HG03354 (cell line): Measurements from ENCODE around the gene EDN2.

Source experiments
- ATAC-seq: cut with Tn5 transposase; IDR thresholded peaks from one replicate; pipeline ENCODE4 v1.9.1; 2021; ENCODE audit warnings: mild to moderate bottlenecking; ENCODE audit not compliant: unreplicated experiment, poor library complexity, severe bottlenecking

Gene EDN2

GRCh38 chr1:41487126-41488039, 2.9 kb upstream of the EDN2 start:
- no peak for ATAC-seq

DNA sequence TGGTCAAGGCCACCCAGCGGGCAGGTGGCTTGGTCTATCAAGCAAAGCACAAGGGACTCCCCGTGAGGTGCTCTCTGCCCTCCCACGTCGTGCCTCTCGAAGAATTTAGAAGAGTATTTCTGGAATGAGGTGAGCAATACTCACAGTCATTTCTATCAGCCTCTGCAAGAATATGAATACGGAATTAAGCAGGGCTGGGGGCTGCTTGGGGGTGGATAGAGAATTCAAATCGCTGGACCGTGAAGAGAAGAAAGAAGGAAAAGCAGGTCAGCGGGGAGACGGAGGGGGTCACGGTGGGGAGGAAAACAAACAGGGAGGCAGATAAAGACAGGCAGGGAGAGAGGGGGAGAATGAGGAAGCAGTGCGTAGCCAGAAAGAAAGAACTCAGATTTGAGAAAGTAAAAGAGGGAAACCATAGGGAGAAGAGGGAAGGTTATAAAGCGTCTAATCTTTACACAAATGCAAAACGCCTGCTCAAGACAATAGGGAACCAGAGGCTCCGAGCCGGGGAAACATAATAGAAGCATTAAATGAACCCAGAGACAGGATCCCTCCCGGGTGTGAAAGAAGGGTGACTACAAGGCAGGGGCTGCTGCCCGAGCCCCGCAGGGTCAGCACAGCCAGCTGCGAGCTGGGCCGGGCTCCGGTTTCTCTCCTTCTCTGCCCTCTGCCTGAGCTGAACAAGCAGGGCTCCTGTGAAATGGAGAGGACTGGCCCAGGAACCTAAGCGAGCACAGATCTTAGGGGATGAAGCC, 2.1 kb upstream of the EDN2 start:
- no peak for ATAC-seq

DNA sequence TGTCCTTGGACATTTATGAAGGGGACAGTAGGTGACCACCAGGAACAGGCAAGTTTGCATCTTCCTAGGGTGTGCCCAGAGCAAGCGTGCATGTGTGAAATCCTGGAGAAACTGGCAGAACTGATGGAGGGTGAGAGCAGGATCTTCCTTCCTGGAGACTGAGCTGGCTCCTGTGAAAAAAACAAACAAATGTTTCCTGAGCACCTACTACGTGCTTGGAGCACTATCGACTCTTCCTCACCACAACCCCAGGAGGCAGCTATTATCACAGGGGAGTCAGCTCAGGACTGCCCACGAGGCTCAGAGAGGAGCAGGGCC, 1.5 kb upstream of the EDN2 start:
- no peak for ATAC-seq

- ATAC-seq = no peak
Measured at GRCh38 chr1:41485605-41486004, 1.1 kb upstream of the EDN2 start.

- no peak for ATAC-seq
Measured at GRCh38 chr1:41483960-41484401, 502 bp downstream of the EDN2 start.

GRCh38 chr1:41483001-41483850, 1.3 kb downstream of the EDN2 start:
- no peak for ATAC-seq

DNA sequence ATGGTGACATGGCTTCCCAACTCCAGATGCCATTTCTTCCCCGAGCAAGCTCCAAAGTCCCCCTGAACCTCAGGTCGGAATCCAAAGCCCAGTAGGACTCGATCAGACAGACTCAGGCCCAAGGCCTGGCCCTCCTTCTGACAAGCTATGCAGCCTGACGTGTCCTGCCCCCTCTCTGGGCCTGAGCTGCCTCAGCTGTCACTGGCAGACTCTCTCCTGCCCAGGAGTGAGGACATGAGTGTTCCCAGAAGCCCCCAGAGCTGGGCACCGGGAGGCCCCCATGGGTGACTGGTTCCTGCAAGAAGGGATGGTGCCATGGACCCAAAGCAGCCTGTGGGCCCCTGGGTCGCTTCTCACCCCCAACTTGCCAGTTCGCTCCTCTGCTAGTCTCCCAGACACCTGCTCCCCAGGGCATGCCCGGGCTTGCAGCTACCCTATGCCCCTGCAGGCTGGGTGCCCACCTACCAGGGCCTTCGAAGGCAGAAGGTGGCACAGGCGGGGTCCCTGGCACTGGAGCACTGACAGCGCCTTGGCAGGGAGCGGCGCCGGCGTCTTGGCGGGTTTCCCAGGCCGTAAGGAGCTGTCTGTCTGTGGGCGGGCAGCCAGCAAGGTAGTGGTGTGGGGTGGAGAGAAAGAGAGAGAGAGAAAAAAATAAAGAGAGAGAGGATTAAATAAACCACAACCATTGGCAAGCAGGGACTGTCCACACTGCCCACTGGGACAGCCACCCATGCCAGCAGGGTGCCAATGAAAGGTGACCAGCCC, 2.3 kb downstream of the EDN2 start:
- no peak for ATAC-seq

DNA sequence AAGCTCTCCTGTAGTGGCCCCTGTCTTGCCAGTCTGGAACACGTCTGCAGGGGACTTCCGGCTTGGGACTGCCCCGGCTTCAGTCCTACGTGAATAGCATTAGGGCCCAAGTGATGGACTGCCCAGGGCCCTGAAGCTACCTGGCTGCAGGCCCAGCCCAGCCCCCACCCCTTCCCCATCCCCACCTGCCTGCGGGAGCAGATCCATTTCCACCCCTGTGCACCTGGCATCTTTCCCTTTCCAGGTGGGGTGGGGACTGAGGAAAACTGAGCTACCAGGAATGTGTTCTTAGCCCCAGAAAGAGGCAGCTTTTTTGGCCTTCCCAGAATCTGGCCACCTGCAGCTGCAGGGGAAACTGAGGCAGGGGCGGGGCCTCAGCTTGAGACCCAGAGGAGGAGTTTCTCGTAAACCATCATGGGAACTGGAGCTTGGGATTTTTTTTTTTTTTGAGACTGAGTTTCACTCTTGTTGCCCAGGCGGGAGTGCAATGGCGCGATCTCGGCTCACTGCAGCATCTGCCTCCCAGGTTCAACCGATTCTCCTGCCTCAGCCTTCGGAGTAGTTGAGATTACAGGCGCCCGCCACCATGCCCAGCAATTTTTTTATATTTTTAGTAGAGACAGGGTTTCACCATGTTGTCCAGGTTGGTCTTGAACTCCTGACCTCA, 3.2 kb downstream of the EDN2 start:
- ATAC-seq = no peak

- ATAC-seq = no peak
Measured at GRCh38 chr1:41480204-41481108, 4.0 kb downstream of the EDN2 start.

- ATAC-seq = no peak
Measured at GRCh38 chr1:41479808-41480160, 4.7 kb downstream of the EDN2 start.

GRCh38 chr1:41479000-41479807, 5.3 kb downstream of the EDN2 start:
- no peak for ATAC-seq

- no peak for ATAC-seq
Measured at GRCh38 chr1:41478118-41478748, 6.2 kb downstream of the EDN2 start.

- ATAC-seq = no peak
Measured at GRCh38 chr1:41476807-41477361, 7.6 kb downstream of the EDN2 start.

DNA sequence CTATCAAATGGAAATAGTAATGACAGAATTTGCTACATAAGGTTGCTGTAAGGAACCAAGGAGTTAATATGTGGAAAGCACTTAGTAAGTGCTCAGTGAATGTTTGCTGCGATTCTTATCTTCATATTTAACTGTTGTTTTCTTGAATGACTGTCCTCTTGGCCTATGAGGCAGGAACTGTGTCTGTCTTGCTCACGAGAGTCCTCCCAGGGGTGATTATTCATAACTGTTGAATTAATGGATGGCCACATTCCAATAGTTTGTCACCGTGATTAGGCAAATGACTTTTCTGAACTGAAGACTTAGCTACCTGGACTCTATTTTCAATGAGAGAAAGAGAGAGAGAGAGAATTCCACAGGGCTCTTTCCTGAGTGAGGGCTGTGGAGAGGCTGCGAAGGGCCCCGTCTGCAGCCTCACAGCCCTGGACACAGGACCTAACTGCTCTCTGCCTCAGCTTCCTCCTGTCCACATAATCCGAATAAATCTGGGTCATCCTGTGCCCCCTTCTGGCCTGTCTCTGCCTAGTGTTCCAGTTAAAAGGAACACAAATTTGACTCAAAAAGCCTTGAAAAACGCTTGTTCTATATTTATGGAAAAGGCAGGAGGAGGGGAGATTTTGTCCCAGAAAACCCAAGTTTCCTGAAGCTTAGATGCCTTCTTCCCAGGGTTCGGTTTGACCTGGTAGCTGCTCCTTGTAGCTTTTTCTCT, 8.5 kb downstream of the EDN2 start:
- ATAC-seq = no peak

- ATAC-seq = no peak
Measured at GRCh38 chr1:41475346-41475745, 9.1 kb downstream of the EDN2 start.
